HepG2 (cell line): ENCODE data around the gene GRB7. TPM values are rescaled to one million over a fixed set of nuclear protein-coding genes. Genes with fewer than 3 reads are reported as not detected.

Experiments used
- DNMT3B ChIP-seq: conservative IDR thresholded peaks from 2 replicates; pipeline ENCODE4 v1.6.1; 2016; ENCODE audit warnings: missing biosample characterization, control low read depth
- FIP1L1 ChIP-seq: fragments of 200-400 bp; formaldehyde crosslinking; IDR thresholded peaks from 2 replicates; pipeline ENCODE4 v1.6.1; 2018; ENCODE audit warnings: low read depth, mild to moderate bottlenecking, low read length, moderate library complexity, borderline replicate concordance; ENCODE audit not compliant: insufficient read depth
- MATR3 ChIP-seq: sonication (generic); formaldehyde crosslinking; IDR thresholded peaks from 2 replicates; pipeline ENCODE4 v1.4.0; 2020; ENCODE audit warnings: missing genetic modification reagents
- MXI1 ChIP-seq: IDR thresholded peaks from 3 replicates; pipeline ENCODE4 v1.6.1; 2012; ENCODE audit warnings: low read depth, low read length, inconsistent platforms, borderline replicate concordance
- NRL ChIP-seq: sonication (generic); formaldehyde crosslinking; IDR thresholded peaks from 2 replicates; pipeline ENCODE4 v1.5.0; 2020; ENCODE audit warnings: missing genetic modification reagents, mild to moderate bottlenecking, moderate library complexity, borderline replicate concordance
- POGZ ChIP-seq: sonication (generic); formaldehyde crosslinking; IDR thresholded peaks from 2 replicates; pipeline ENCODE4 v1.4.0; 2020; ENCODE audit warnings: mild to moderate bottlenecking, missing genetic modification reagents
- THYN1 ChIP-seq: sonication (generic); formaldehyde crosslinking; IDR thresholded peaks from 2 replicates; pipeline ENCODE4 v1.8.1; 2023; ENCODE audit warnings: low read depth, mild to moderate bottlenecking, moderate library complexity, missing genetic modification reagents, borderline replicate concordance
- YEATS4 ChIP-seq: sonication (generic); formaldehyde crosslinking; IDR thresholded peaks from 2 replicates; pipeline ENCODE4 v1.4.0; 2020; ENCODE audit warnings: missing genetic modification reagents, borderline replicate concordance
- ZBTB1 ChIP-seq: sonication (generic); formaldehyde crosslinking; IDR thresholded peaks from 2 replicates; pipeline ENCODE4 v1.4.0; 2020; ENCODE audit warnings: missing genetic modification reagents, borderline replicate concordance
- ZNF260 ChIP-seq: sonication (generic); formaldehyde crosslinking; IDR thresholded peaks from 2 replicates; pipeline ENCODE4 v1.4.0; 2020; ENCODE audit warnings: missing genetic modification reagents, low read depth, mild to moderate bottlenecking, borderline replicate concordance
- ZNF317 ChIP-seq: sonication (generic); formaldehyde crosslinking; IDR thresholded peaks from 2 replicates; pipeline ENCODE4 v1.5.0; 2020; ENCODE audit warnings: mild to moderate bottlenecking, missing genetic modification reagents
- ZNF383 ChIP-seq: sonication (generic); formaldehyde crosslinking; IDR thresholded peaks from 2 replicates; pipeline ENCODE4 v1.4.0; 2020; ENCODE audit warnings: missing genetic modification reagents, mild to moderate bottlenecking, borderline replicate concordance
- ZNF484 ChIP-seq: sonication (generic); formaldehyde crosslinking; IDR thresholded peaks from 2 replicates; pipeline ENCODE4 v1.5.1; 2020; ENCODE audit warnings: mild to moderate bottlenecking, low read depth, missing genetic modification reagents, borderline replicate concordance
- ZNF510 ChIP-seq: sonication (generic); formaldehyde crosslinking; IDR thresholded peaks from 2 replicates; pipeline ENCODE4 v1.4.0; 2020; ENCODE audit warnings: low read depth, mild to moderate bottlenecking, missing genetic modification reagents
- ZNF709 ChIP-seq: sonication (generic); formaldehyde crosslinking; IDR thresholded peaks from 2 replicates; pipeline ENCODE4 v1.5.0; 2020; ENCODE audit warnings: mild to moderate bottlenecking, missing genetic modification reagents
- polyA plus RNA-seq, 8 experiments: library from polyadenylated mRNA; depleted of rRNA in 3 of 8; stranded (reverse) in 7 of 8; unstranded in 1 of 8; fragments of >200 nt; fragmentation: Illumina TruSeq in 4 of 8; extraction: Trizol in 4 of 8; gene quantifications; 2 replicates each; pipeline versions ENCODE4 v1.2.1 to v1.2.3, GENCODE V29; 2011 to 2016; ENCODE audit warnings: low read depth in 4 of 8, missing spikeins in 1 of 8, mixed read lengths in 1 of 8; ENCODE audit not compliant: insufficient read depth in 1 of 8
- total RNA-seq, 5 experiments: library from RNA; depleted of rRNA; stranded (reverse); fragments of >200 nt; fragmentation: Illumina TruSeq; extraction: Trizol; gene quantifications; 2 replicates each; pipeline ENCODE4 v1.2.3, GENCODE V29; 2016; ENCODE audit warnings: low read depth in 1 of 5
- TF ChIP-seq, protein P1 (sequence below): sonication (generic); formaldehyde crosslinking; IDR thresholded peaks from 2 replicates; pipeline ENCODE4 v1.4.0; 2020; ENCODE audit warnings: missing genetic modification reagents, borderline replicate concordance
- TF ChIP-seq, protein P2 (sequence below), 2 experiments: sonication (generic) in 1 of 2; formaldehyde crosslinking in 1 of 2; IDR thresholded peaks; 2 replicates each; pipeline versions ENCODE4 v1.5.1 to v1.6.1; 2011 to 2020; ENCODE audit warnings: borderline replicate concordance in 1 of 2, low read depth in 1 of 2, low read length in 1 of 2, mild to moderate bottlenecking in 1 of 2, missing genetic modification reagents in 1 of 2, moderate library complexity in 1 of 2
- TF ChIP-seq, protein P3 (sequence below): sonication (generic); formaldehyde crosslinking; IDR thresholded peaks from 2 replicates; pipeline ENCODE4 v1.5.0; 2020; ENCODE audit warnings: mild to moderate bottlenecking, low read depth, missing genetic modification reagents, borderline replicate concordance
- TF ChIP-seq, protein P4 (sequence below): sonication (generic); formaldehyde crosslinking; IDR thresholded peaks from 2 replicates; pipeline ENCODE4 v1.8.1; 2023; ENCODE audit warnings: mild to moderate bottlenecking, missing genetic modification reagents, borderline replicate concordance

Gene GRB7
- total and polyA plus RNA-seq, 2 of the 13 experiments (the other 11 are each of a cell fraction or from before 2014, with no cell fraction given), result 60.2 to 77.7 TPM

DNA sequence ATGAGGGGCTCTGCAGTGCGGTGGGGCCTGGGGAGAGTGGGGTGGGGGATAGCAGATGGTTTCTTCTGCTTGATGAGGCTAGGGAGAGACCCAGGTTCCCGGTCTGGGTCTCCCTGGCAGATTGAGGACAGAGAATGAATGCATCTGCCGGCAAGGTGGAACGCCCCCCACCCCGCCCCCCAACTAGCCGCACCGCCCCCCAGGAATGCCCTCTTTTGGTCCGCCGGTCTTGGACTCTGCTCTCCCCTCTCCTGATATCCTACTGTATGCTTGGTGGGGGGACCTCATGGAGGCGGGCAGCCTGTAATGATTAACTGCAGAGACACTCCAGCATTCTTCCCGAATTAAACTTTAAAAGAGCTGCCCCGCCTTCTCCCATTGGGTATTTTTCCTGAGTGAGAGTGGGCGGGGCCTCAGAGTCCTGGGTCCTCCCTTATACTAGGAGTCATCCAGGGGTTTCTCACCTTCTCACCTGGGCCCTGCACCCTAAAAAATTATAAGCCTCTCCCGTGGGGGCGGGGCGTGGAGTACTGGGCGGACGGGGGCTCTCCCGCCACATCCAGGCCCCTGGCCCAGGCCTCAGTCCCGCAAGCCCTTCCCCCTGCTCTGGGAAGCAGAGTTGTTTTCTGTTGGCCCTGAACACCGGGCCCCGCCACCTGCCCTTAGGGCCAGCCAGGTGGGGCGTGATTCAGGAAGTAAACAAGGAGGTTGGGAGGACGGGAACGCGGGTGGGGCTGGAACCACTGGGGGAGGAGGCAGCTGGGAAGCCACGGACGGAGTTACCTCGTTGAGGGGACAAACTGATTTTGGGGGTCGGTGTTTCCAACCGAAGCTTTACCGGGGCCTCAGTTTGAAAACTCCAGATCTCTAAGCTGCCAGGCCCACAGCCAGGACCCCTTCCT, 1.5 kb downstream of the GRB7 start (continued):
- no peak for TF ChIP-seq FIP1L1
- no peak for TF ChIP-seq ZNF260 (CRISPR knock-in tag)
- TF ChIP-seq ZBTB1 (CRISPR knock-in tag), result peak; percentile 64; the same call in 1 of the 2 replicates
- TF ChIP-seq ZNF709 (CRISPR knock-in tag), result no peak
- TF ChIP-seq THYN1 (CRISPR knock-in tag), result no peak
- TF ChIP-seq ZNF484 (CRISPR knock-in tag), result 0 out of 2 replicates have a peak, but pooled peaks have one; percentile 70
- TF ChIP-seq ZNF317 (CRISPR knock-in tag), result no peak; the same call in 1 of the 2 replicates
- TF ChIP-seq, protein P1, sequence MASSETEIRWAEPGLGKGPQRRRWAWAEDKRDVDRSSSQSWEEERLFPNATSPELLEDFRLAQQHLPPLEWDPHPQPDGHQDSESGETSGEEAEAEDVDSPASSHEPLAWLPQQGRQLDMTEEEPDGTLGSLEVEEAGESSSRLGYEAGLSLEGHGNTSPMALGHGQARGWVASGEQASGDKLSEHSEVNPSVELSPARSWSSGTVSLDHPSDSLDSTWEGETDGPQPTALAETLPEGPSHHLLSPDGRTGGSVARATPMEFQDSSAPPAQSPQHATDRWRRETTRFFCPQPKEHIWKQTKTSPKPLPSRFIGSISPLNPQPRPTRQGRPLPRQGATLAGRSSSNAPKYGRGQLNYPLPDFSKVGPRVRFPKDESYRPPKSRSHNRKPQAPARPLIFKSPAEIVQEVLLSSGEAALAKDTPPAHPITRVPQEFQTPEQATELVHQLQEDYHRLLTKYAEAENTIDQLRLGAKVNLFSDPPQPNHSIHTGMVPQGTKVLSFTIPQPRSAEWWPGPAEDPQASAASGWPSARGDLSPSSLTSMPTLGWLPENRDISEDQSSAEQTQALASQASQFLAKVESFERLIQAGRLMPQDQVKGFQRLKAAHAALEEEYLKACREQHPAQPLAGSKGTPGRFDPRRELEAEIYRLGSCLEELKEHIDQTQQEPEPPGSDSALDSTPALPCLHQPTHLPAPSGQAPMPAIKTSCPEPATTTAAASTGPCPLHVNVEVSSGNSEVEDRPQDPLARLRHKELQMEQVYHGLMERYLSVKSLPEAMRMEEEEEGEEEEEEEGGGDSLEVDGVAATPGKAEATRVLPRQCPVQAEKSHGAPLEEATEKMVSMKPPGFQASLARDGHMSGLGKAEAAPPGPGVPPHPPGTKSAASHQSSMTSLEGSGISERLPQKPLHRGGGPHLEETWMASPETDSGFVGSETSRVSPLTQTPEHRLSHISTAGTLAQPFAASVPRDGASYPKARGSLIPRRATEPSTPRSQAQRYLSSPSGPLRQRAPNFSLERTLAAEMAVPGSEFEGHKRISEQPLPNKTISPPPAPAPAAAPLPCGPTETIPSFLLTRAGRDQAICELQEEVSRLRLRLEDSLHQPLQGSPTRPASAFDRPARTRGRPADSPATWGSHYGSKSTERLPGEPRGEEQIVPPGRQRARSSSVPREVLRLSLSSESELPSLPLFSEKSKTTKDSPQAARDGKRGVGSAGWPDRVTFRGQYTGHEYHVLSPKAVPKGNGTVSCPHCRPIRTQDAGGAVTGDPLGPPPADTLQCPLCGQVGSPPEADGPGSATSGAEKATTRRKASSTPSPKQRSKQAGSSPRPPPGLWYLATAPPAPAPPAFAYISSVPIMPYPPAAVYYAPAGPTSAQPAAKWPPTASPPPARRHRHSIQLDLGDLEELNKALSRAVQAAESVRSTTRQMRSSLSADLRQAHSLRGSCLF (CRISPR knock-in tag), result no peak
- TF ChIP-seq, protein P2, sequence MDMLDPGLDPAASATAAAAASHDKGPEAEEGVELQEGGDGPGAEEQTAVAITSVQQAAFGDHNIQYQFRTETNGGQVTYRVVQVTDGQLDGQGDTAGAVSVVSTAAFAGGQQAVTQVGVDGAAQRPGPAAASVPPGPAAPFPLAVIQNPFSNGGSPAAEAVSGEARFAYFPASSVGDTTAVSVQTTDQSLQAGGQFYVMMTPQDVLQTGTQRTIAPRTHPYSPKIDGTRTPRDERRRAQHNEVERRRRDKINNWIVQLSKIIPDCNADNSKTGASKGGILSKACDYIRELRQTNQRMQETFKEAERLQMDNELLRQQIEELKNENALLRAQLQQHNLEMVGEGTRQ (IDR thresholded peaks at IDR 0.05; ENCODE audit: low read depth, low read length), result no peak
- TF ChIP-seq, protein P2 (CRISPR knock-in tag; IDR thresholded peaks at IDR 0.05; ENCODE audit: borderline replicate concordance), result peak; percentile 46; the same call in 1 of the 2 replicates
- peak; percentile 53; the same call in 1 of the 3 replicates for TF ChIP-seq MXI1
- TF ChIP-seq MATR3 (CRISPR knock-in tag), result no peak
- TF ChIP-seq ZNF510 (CRISPR knock-in tag), result peak; percentile 50; the same call in 1 of the 2 replicates
- peak; percentile 21; the same call in 1 of the 2 replicates for TF ChIP-seq NRL
- no peak; the same call in 1 of the 2 replicates for TF ChIP-seq YEATS4 (CRISPR knock-in tag)
- no peak for TF ChIP-seq DNMT3B (CRISPR knock-in tag)
- TF ChIP-seq POGZ (CRISPR knock-in tag), result peak; percentile 54
- TF ChIP-seq, protein P3, sequence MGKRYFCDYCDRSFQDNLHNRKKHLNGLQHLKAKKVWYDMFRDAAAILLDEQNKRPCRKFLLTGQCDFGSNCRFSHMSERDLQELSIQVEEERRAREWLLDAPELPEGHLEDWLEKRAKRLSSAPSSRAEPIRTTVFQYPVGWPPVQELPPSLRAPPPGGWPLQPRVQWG (CRISPR knock-in tag), result no peak
- TF ChIP-seq, protein P4, sequence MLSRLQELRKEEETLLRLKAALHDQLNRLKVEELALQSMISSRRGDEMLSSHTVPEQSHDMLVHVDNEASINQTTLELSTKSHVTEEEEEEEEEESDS (CRISPR knock-in tag), result no peak
- peak; percentile 88; the same call in 1 of the 2 replicates for TF ChIP-seq ZNF383
